ENCODE results near the gene MSI2. TPM values are rescaled to one million over a fixed set of nuclear protein-coding genes. Genes with fewer than 3 reads are reported as not detected.

The MSI2 gene
- total and polyA plus RNA-seq, 2 donors (not counting 1 experiment from before 2014, with no cell fraction given): 16.1 to 196 TPM

DNA sequence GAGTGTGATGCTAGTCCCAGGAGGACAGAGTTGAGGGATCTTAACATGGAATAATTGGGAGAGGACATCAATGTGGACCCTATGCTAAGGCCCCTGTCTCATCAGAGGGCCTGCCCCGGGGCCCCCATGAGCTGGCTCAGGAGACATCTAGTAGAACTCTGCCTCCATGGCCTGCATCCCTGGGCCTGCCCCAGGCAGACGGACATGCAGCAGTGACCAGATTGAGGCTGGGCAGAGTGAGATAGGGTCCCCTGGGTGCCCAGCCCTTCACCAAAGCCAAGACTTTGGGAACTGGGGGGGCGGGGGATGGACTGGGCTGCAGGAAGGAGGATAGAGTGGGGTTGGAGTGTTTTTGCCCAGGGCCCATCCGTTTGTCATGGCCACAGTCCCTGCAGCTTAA, 373.6 kb downstream of the MSI2 start:
- peaks cover 0 to 11% (median 3%) of the 10 kb centered on the region in 3 donors for H3K9me3 ChIP-seq (ENCODE audit: control extremely low read depth in 1 of 3, control insufficient read depth in 2 of 3, insufficient read depth in 1 of 3, low read length in 2 of 3)
- TF ChIP-seq, protein P1, sequence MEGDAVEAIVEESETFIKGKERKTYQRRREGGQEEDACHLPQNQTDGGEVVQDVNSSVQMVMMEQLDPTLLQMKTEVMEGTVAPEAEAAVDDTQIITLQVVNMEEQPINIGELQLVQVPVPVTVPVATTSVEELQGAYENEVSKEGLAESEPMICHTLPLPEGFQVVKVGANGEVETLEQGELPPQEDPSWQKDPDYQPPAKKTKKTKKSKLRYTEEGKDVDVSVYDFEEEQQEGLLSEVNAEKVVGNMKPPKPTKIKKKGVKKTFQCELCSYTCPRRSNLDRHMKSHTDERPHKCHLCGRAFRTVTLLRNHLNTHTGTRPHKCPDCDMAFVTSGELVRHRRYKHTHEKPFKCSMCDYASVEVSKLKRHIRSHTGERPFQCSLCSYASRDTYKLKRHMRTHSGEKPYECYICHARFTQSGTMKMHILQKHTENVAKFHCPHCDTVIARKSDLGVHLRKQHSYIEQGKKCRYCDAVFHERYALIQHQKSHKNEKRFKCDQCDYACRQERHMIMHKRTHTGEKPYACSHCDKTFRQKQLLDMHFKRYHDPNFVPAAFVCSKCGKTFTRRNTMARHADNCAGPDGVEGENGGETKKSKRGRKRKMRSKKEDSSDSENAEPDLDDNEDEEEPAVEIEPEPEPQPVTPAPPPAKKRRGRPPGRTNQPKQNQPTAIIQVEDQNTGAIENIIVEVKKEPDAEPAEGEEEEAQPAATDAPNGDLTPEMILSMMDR (IDR thresholded peaks at IDR 0.05): no peak
- TF ChIP-seq EZH2 (IDR thresholded peaks at IDR 0.05; ENCODE audit: borderline replicate concordance, insufficient read depth, low read depth, low read length, poor library complexity, severe bottlenecking): no peak
- H3K9me3 Mint-ChIP-seq (ENCODE audit: insufficient read depth): no peaks in the 10 kb centered on the region
- no peaks in the 10 kb centered on the region for H4K20me1 ChIP-seq (ENCODE audit: control insufficient read depth, insufficient read depth, low read length, poor library complexity, severe bottlenecking)
- ATAC-seq (ENCODE audit: low read depth): no peak
- peaks cover 46% of the 10 kb centered on the region for H3K4me1 Mint-ChIP-seq
- intact Hi-C loops (cut with micrococcal nuclease): loop anchor here (1.0 kb wide), 2 partner anchors 25 to 78 kb away; no protein-coding TSS in a partner anchor
- H3K4me2 ChIP-seq (replicated peaks; ENCODE audit: low read depth, low read length, poor library complexity, severe bottlenecking): peak overlapping the region; percentile 57
- no peak overlapping the region for H2AFZ ChIP-seq (ENCODE audit: insufficient read depth, low read depth, low read length, poor library complexity, severe bottlenecking)
- H3K27ac Mint-ChIP-seq: peak overlapping the region; percentile 92
- no peaks in the 10 kb centered on the region for H3K79me2 ChIP-seq (ENCODE audit: control insufficient read depth, insufficient read depth, low read length)
- ChIA-PET CTCF (interaction anchor here (0.8 to 2.6 kb wide), 3 partner anchors 32 to 387 kb away, joined by 3 to 10 read pairs (median 5); no protein-coding TSS in a partner anchor), POLR2A (interaction anchor here (0.5 to 1.4 kb wide), 3 partner anchors 26 to 369 kb away, joined by 3 to 5 read pairs (median 4); no protein-coding TSS in a partner anchor)
- H3K27me3 ChIP-seq (replicated peaks in 1 of 4; ENCODE audit: control extremely low read depth in 1 of 4, control insufficient read depth in 3 of 4, insufficient read depth in 4 of 4, low read length in 3 of 4): no peaks in the 10 kb centered on the region
- H3K36me3 ChIP-seq (replicated peaks in 1 of 2; ENCODE audit: control extremely low read depth in 1 of 2, control insufficient read depth in 1 of 2, extremely low read depth in 1 of 2, insufficient read depth in 2 of 2, low read length in 1 of 2): peaks cover 0 to 10% of the 10 kb centered on the region in 2 experiments
- peak overlapping the region; percentile 71 for H3K4me3 Mint-ChIP-seq
- no peak overlapping the region for H3K4me3 ChIP-seq (ENCODE audit: control extremely low read depth in 1 of 5, extremely low read depth in 1 of 5, insufficient read depth in 1 of 5, low read depth in 2 of 5, low read length in 4 of 5)
- no peak overlapping the region for H3K9ac ChIP-seq (ENCODE audit: low read length)
- WGBS (ENCODE audit: insufficient coverage): 90% methylated on average over 4 of the region's 4 CpGs
- no peaks in the 10 kb centered on the region for H3K27me3 Mint-ChIP-seq
- no peak for DNase-seq
- peak overlapping the region; percentile 63 to 66 for H3K27ac ChIP-seq (ENCODE audit: low read length in 2 of 2)
- H3K4me1 ChIP-seq (ENCODE audit: control insufficient read depth in 2 of 2, insufficient read depth in 2 of 2, low read length in 2 of 2): peaks cover 33 to 48% of the 10 kb centered on the region in 2 donors

DNA sequence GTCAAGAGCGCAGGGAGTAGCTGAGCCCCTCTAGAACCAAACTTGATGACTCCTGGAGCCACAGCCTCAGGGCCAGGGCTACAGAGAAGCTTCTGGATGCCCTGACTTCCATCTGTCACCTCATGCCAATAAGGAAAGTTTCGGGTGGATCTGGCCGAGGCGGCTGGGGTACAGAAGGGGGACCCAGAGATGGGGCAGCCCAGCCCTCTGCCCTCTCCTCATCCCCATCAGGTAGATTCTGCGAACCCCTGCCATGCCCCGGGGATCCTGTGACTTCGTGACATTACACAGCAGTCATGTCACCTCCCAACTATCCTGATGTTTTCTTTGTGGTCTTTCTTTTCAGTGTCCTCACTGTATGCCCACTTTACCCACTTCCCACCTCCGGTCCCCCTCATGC, 374.4 kb downstream of the MSI2 start:
- Histone ChIP-seq H3K4me3 (ENCODE audit: control extremely low read depth in 1 of 5, extremely low read depth in 1 of 5, insufficient read depth in 1 of 5, low read depth in 2 of 5, low read length in 4 of 5) (no peak overlapping the region), H3K27me3 (replicated peaks in 1 of 4; ENCODE audit: control extremely low read depth in 1 of 4, control insufficient read depth in 3 of 4, insufficient read depth in 4 of 4, low read length in 3 of 4) (no peaks in the 10 kb centered on the region), H3K9ac (ENCODE audit: low read length) (no peak overlapping the region), H3K9me3 (ENCODE audit: control extremely low read depth in 1 of 3, control insufficient read depth in 2 of 3, insufficient read depth in 1 of 3, low read length in 2 of 3) (peaks cover 0 to 11% (median 3%) of the 10 kb centered on the region in 3 donors), H3K4me2 (replicated peaks; ENCODE audit: low read depth, low read length, poor library complexity, severe bottlenecking) (no peak overlapping the region), H4K20me1 (ENCODE audit: control insufficient read depth, insufficient read depth, low read length, poor library complexity, severe bottlenecking) (no peaks in the 10 kb centered on the region), H3K36me3 (replicated peaks in 1 of 2; ENCODE audit: control extremely low read depth in 1 of 2, control insufficient read depth in 1 of 2, extremely low read depth in 1 of 2, insufficient read depth in 2 of 2, low read length in 1 of 2) (peaks cover 0 to 10% of the 10 kb centered on the region in 2 experiments), H3K4me1 (ENCODE audit: control insufficient read depth in 2 of 2, insufficient read depth in 2 of 2, low read length in 2 of 2) (peaks cover 33 to 45% of the 10 kb centered on the region in 2 donors), H3K27ac (ENCODE audit: low read length in 2 of 2) (no peak overlapping the region), H3K79me2 (ENCODE audit: control insufficient read depth, insufficient read depth, low read length) (no peaks in the 10 kb centered on the region), H2AFZ (ENCODE audit: insufficient read depth, low read depth, low read length, poor library complexity, severe bottlenecking) (no peak overlapping the region)
- Mint-ChIP-seq H3K27ac (peak overlapping the region; percentile 85), H3K9me3 (ENCODE audit: insufficient read depth) (no peaks in the 10 kb centered on the region), H3K4me3 (no peak overlapping the region), H3K27me3 (no peaks in the 10 kb centered on the region), H3K4me1 (peaks cover 44% of the 10 kb centered on the region)
- intact Hi-C loops (cut with micrococcal nuclease): no loop called here
- DNase-seq (no peak), ATAC-seq (ENCODE audit: low read depth) (no peak)
- 95% methylated on average over 8 of the region's 8 CpGs for WGBS (ENCODE audit: insufficient coverage)
- POLR2A ChIA-PET: no interaction called here
- no peak for TF ChIP-seq EZH2 (IDR thresholded peaks at IDR 0.05; ENCODE audit: borderline replicate concordance, insufficient read depth, low read depth, low read length, poor library complexity, severe bottlenecking)
- TF ChIP-seq, protein P1 (IDR thresholded peaks at IDR 0.05): no peak
- CTCF ChIA-PET: interaction anchor here (1.5 to 2.6 kb wide), 4 partner anchors 8 to 387 kb away, joined by 5 to 10 read pairs (median 7); no protein-coding TSS in a partner anchor

All from B cell (primary cell).